Pancreas (tissue), 10 donors: ENCODE data around the gene KIF3A. TPM values are rescaled to one million over a fixed set of nuclear protein-coding genes. Genes with fewer than 3 reads are reported as not detected.

Experiments used
- ATAC-seq, 4 donors: fragments of 200-7000 bp; cut with Tn5 transposase; one replicate each; pipeline versions ENCODE4 v1.8.0 to v1.9.1; 2020; ENCODE audit warnings: mild to moderate bottlenecking in 4 of 4, moderate library complexity in 4 of 4
- DNase-seq, 6 donors: peaks; one replicate each; pipeline ENCODE4 v3.0.0-alpha.2; 2020
- FAIRE-seq: peaks from 2 replicates; lab custom pipeline; 2012; peaks lifted over from hg19 to GRCh38; lab: Jason Lieb, UNC
- H3K27ac ChIP-seq, 4 donors: fragments of 200-600 bp; sonication (generic); 1 replicate in 3 of 4; 2 replicates in 1 of 4; pipeline versions ENCODE4 v1.5.0 to v1.8.0; 2020
- H3K27me3 ChIP-seq, 4 donors: fragments of 200-600 bp; one replicate each; pipeline ENCODE4 v1.8.0; 2021
- H3K36me3 ChIP-seq, 3 donors: fragments of 200-600 bp; sonication (generic) in 1 of 3; one replicate each; pipeline versions ENCODE4 v1.5.0 to v1.8.0; 2020 to 2021
- H3K4me1 ChIP-seq, 3 donors: fragments of 200-600 bp; one replicate each; pipeline ENCODE4 v1.8.0; 2021
- H3K4me3 ChIP-seq, 4 donors: fragments of 200-600 bp; sonication (generic) in 2 of 4; one replicate each; pipeline versions ENCODE4 v1.5.0 to v1.8.0; 2020 to 2021
- H3K9me3 ChIP-seq, 4 donors: fragments of 200-600 bp; one replicate each; pipeline ENCODE4 v1.8.0; 2021
- CTCF ChIP-seq, 4 donors: fragments of 200-600 bp; sonication (generic) in 3 of 4; IDR thresholded peaks; one replicate each; pipeline versions ENCODE4 v1.5.0 to v1.8.0; 2021; ENCODE audit warnings: antibody characterized with exemption in 4 of 4
- WGBS, 2 donors: extraction: QIAGEN DNeasy Blood & Tissue Kit; methylation state at CpG; one replicate each; pipeline ENCODE4 v1.1.7; 2013; 5-methylcytosine and 5-hydroxymethylcytosine counted together
- intact Hi-C, 3 donors: fragments of 100-400 bp; cut with DNase I; formaldehyde crosslinking; loops; one replicate each; pipeline versions ENCODE4 v1.11.1 to v1.14.2; 2022
- polyA plus RNA-seq, 2 donors: library from polyadenylated mRNA; stranded (reverse); fragments of 200-250 nt; gene quantifications; one replicate each; pipeline ENCODE4 v1.2.3, GENCODE V29; 2013
- total RNA-seq, 6 donors: library from RNA; stranded (reverse); fragmentation: NEBNext Ultra II Directional in 4 of 6; extraction: Animal tissue kit (Norgen Biotek cat#: 25700) in 4 of 6; gene quantifications; one replicate each; pipeline versions ENCODE4 v1.2.1 to v1.2.4, GENCODE V29; 2021 to 2023
- donor health status: healthy with polysubstance abuse.
- donor health status: DM: no; HTN: no; CAD: no; lungs with moderate emphysema.
- donor health status: DM: no; HTN: no; CAD: no.
- donor health status: control.
- donor health status: control.
- donor health status: Bipolar disorder and iron deficiency.
- donor health status: DM: yes; HTN: yes; CAD: no.
- donor health status: DM: no; HTN: no; CAD: no.
- donor health status: DM: no; HTN: no; CAD: no.
- donor health status: DM: yes; HTN: yes; CAD: no.

Gene KIF3A
- total and polyA plus RNA-seq, 8 donors: 2.4 to 6.3 (median 4.1) TPM

GRCh38 chr5:132758451-132758850 lies 21.1 kb upstream of the KIF3A start:
- Histone ChIP-seq H3K27ac (no peak overlapping the region), H3K4me3 (no peak overlapping the region), H3K27me3 (no peaks in the 10 kb centered on the region), H3K4me1 (no peaks in the 10 kb centered on the region), H3K9me3 (no peaks in the 10 kb centered on the region), H3K36me3 (peaks cover 0 to 19% (median 0%) of the 10 kb centered on the region in 3 donors)
- intact Hi-C loops: no loop called here
- FAIRE-seq (no peak), ATAC-seq (no peak), DNase-seq (no peak)
- 87 to 88% methylated on average over 13 of the region's 13 CpGs for WGBS, 2 donors
- TF ChIP-seq CTCF (IDR thresholded peaks at IDR 0.05): no peak

GRCh38 chr5:132756542-132756941 lies 19.2 kb upstream of the KIF3A start:
- H3K36me3 ChIP-seq: peaks cover 0 to 11% (median 0%) of the 10 kb centered on the region in 3 donors
- intact Hi-C loops: no loop called here
- no peaks in the 10 kb centered on the region for H3K9me3 ChIP-seq
- no peak for TF ChIP-seq CTCF (IDR thresholded peaks at IDR 0.05)
- no peak for DNase-seq
- ATAC-seq: no peak
- 84 to 91% methylated on average over 5 of the region's 5 CpGs for WGBS, 2 donors
- H3K4me3 ChIP-seq: no peak overlapping the region
- no peaks in the 10 kb centered on the region for H3K4me1 ChIP-seq
- H3K27ac ChIP-seq: no peak overlapping the region
- no peaks in the 10 kb centered on the region for H3K27me3 ChIP-seq
- FAIRE-seq: no peak

GRCh38 chr5:132754947-132755346 lies 17.6 kb upstream of the KIF3A start:
- no peaks in the 10 kb centered on the region for H3K9me3 ChIP-seq
- H3K27me3 ChIP-seq: no peaks in the 10 kb centered on the region
- no peak overlapping the region for H3K27ac ChIP-seq
- no peaks in the 10 kb centered on the region for H3K4me1 ChIP-seq
- H3K4me3 ChIP-seq: no peak overlapping the region
- intact Hi-C loops: loop anchor here in 1 of 3 donors (5.0 kb wide), 1 partner anchor 67 kb away; no protein-coding TSS in a partner anchor
- ATAC-seq (peak in 2 of 4 donors; percentile 43 to 47), FAIRE-seq (no peak), DNase-seq (no peak)
- no peak for TF ChIP-seq CTCF (IDR thresholded peaks at IDR 0.05)
- peaks cover 0 to 10% (median 0%) of the 10 kb centered on the region in 3 donors for H3K36me3 ChIP-seq

GRCh38 chr5:132754111-132754510 lies 16.8 kb upstream of the KIF3A start:
- intact Hi-C loops: loop anchor here in 1 of 3 donors (5.0 kb wide), 1 partner anchor 68 kb away; no protein-coding TSS in a partner anchor
- no peak for DNase-seq
- Histone ChIP-seq H3K36me3 (peaks cover 0 to 4% (median 0%) of the 10 kb centered on the region in 3 donors), H3K9me3 (no peaks in the 10 kb centered on the region), H3K27ac (no peak overlapping the region), H3K27me3 (no peaks in the 10 kb centered on the region), H3K4me1 (no peaks in the 10 kb centered on the region), H3K4me3 (no peak overlapping the region)
- TF ChIP-seq CTCF (IDR thresholded peaks at IDR 0.05): no peak
- 93 to 94% methylated on average over 4 of the region's 4 CpGs for WGBS, 2 donors
- FAIRE-seq: no peak
- ATAC-seq: no peak

- intact Hi-C loops: loop anchor here in 1 of 3 donors (5.0 kb wide), 1 partner anchor 69 kb away; no protein-coding TSS in a partner anchor
- 51 to 57% methylated on average over 2 of the region's 2 CpGs for WGBS, 2 donors
- no peak for FAIRE-seq
- Histone ChIP-seq H3K27me3 (no peaks in the 10 kb centered on the region), H3K4me1 (no peaks in the 10 kb centered on the region), H3K9me3 (no peaks in the 10 kb centered on the region), H3K4me3 (no peak overlapping the region), H3K27ac (peak overlapping the region in 1 of 4 donors; percentile 27), H3K36me3 (peaks cover 0 to 4% (median 0%) of the 10 kb centered on the region in 3 donors)
- ATAC-seq: peak; percentile 45 to 80 (median 56)
- no peak for TF ChIP-seq CTCF (IDR thresholded peaks at IDR 0.05)
- no peak for DNase-seq
Observed at GRCh38 chr5:132753135-132753987, 16.0 kb upstream of the KIF3A start.
